Ovary (tissue), 9 donors: Measurements from ENCODE around the gene DNAH8. TPM values are rescaled to one million over a fixed set of nuclear protein-coding genes. Genes with fewer than 3 reads are reported as not detected.

ENCODE experiments used
- DNase-seq, 5 donors: peaks; one replicate each; pipeline ENCODE4 v3.0.0-alpha.2; 2019 to 2020
- H3K27ac ChIP-seq, 2 donors: fragments of 200-600 bp; one replicate each; pipeline versions ENCODE4 v1.5.1 to v1.8.0; 2019 to 2022
- H3K27me3 ChIP-seq: fragments of 200-600 bp; one replicate; pipeline ENCODE4 v1.8.0; 2022
- H3K36me3 ChIP-seq: fragments of 200-600 bp; sonication (generic); one replicate; pipeline ENCODE4 v1.5.1; 2019
- H3K4me1 ChIP-seq: one replicate; pipeline ENCODE4 v1.8.1; 2013; ENCODE audit warnings: mild to moderate bottlenecking, moderate library complexity; ENCODE audit not compliant: insufficient read depth
- H3K4me3 ChIP-seq: fragments of 200-600 bp; sonication (generic); one replicate; pipeline ENCODE4 v1.5.1; 2017
- H3K9me3 ChIP-seq, 2 donors: fragments of 200-600 bp in 1 of 2; sonication (generic) in 1 of 2; one replicate each; pipeline versions ENCODE4 v1.5.1 to v1.8.1; 2013 to 2019; ENCODE audit warnings: mild to moderate bottlenecking in 1 of 2, moderate library complexity in 1 of 2
- EP300 ChIP-seq: sonication (generic); formaldehyde crosslinking; IDR thresholded peaks from one replicate; pipeline ENCODE4 v1.6.1; 2017; ENCODE audit warnings: antibody characterized with exemption
- POLR2A ChIP-seq: fragments of 450-650 bp; IDR thresholded peaks from one replicate; pipeline ENCODE4 v1.6.1; 2017; ENCODE audit warnings: antibody characterized with exemption, mild to moderate bottlenecking, moderate library complexity
- WGBS, 3 donors: extraction: QIAGEN DNeasy Blood & Tissue Kit in 1 of 3; methylation state at CpG; one replicate each; pipeline versions ENCODE4 v1.1.5 to v1.1.7; 2013 to 2017; 5-methylcytosine and 5-hydroxymethylcytosine counted together
- intact Hi-C, 4 donors: fragments of 100-400 bp; cut with DNase I; formaldehyde crosslinking; loops; one replicate each; pipeline versions ENCODE4 v1.11.0 to v1.15.1; 2022 to 2023
- polyA plus RNA-seq, 2 donors: library from polyadenylated mRNA; stranded (reverse); fragments of 200-250 nt in 1 of 2; fragments of 350-450 nt in 1 of 2; fragmentation: Illumina TruSeq in 1 of 2; extraction: RNeasy Lipid Tissue Mini Kit (QIAGEN cat#74804) in 1 of 2; gene quantifications; one replicate each; pipeline ENCODE4 v1.2.3, GENCODE V29; 2013 to 2014
- total RNA-seq, 7 donors: library from RNA; depleted of rRNA in 2 of 7; stranded (reverse); fragments of >200 nt in 2 of 7; fragmentation: NEBNext Ultra II Directional in 3 of 7; extraction: Animal tissue kit (Norgen Biotek cat#: 25700) in 3 of 7; gene quantifications; one replicate each; pipeline versions ENCODE4 v1.1.0 to v1.2.4, GENCODE V29; 2016 to 2023
- TF ChIP-seq, protein P1 (sequence below), 3 donors: fragments of 450-650 bp in 2 of 3; fragments of 200-600 bp in 1 of 3; IDR thresholded peaks; one replicate each; pipeline versions ENCODE4 v1.5.1 to v1.8.0; 2016 to 2022; ENCODE audit warnings: antibody characterized with exemption in 3 of 3, mild to moderate bottlenecking in 1 of 3
- donor health status: DM: no; HTN: no; CAD: no; lungs with moderate emphysema.
- donor health status: DM: no; HTN: no; CAD: no.
- donor health status: Bipolar disorder and iron deficiency.
- donor health status: DM: yes; HTN: yes; CAD: no.
- donor health status: DM: no; HTN: no; CAD: no.
- donor health status: DM: yes; HTN: yes; CAD: no.

Gene DNAH8
- total and polyA plus RNA-seq, 9 donors = under 0.01 to 0.08 (median 0.01) TPM; not detected in 4

DNA sequence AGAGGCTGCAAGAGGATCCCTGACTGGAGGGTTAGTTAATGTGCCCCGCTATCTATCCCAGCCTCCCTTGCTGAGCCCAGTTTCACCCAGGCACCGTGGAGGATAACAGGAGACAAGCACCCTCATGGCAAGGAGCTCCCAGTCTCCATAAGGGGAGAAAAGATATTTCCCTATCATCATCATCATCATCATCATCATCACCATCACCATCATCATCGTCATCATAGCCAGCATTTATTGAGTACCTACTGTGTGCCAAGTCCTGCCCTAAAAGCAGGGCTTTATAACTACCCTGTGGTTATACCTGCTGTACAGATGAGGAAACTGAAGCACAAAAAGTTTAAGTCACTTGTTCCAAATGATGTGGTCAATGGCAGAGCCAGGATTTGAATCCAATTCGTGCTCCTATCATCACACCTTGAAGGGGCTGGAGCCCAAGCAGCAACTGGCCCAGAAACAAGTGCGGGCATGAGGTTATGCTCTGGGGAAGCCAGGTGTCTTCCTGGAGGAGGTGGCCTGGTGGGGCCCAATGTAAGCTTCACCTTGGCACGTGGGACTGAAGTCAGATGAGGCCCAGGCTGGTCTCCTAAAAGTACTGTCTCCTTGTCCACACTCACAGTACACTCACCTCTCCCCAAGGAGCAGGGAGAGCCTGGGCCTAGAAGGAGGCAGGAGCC is 343.5 kb downstream of the DNAH8 start:
- 83 to 86% (median 83%) methylated on average over 6 of the region's 6 CpGs for WGBS, 3 donors
- intact Hi-C loops = no loop called here

DNA sequence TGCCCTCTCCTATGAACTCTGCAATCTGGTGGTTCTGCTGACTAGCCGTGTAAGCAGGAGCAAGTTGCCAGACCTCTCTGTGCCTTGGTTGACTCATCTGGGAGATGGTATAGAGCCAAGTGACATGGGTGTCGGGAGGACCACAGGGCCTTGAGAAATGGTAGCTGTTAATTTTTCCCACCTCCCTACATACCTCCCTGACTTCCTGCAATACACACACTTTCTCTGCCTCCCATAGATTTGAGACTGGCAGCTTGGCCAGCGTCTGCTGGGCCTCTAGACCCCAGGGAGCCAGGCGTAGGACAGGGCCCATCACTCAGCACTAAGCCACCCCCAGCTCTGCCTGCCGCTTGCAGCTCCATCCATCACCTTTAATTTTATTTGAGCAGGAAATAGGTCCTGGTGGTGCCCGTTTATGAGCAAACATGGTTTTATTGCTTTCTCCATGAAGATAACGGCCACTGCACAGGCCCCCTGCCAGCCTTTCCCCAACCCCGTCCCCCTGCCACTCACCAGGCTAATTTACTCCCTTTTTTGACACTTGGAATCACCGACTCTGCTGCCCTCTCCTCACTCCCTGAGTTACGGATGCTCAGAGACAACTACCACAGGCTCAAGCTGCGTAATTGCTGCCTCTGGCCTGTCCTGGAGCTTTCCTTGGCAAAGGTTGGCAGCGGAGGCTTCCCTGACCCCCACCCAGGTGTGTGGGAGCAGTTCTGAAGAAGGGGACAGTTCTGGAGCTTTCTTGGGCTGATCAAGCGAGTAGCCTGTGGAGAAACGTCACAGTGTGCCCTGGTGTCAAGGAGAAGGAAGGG is 344.6 kb downstream of the DNAH8 start:
- TF ChIP-seq EP300 = no peak
- no peak for TF ChIP-seq POLR2A
- TF ChIP-seq, protein P1, sequence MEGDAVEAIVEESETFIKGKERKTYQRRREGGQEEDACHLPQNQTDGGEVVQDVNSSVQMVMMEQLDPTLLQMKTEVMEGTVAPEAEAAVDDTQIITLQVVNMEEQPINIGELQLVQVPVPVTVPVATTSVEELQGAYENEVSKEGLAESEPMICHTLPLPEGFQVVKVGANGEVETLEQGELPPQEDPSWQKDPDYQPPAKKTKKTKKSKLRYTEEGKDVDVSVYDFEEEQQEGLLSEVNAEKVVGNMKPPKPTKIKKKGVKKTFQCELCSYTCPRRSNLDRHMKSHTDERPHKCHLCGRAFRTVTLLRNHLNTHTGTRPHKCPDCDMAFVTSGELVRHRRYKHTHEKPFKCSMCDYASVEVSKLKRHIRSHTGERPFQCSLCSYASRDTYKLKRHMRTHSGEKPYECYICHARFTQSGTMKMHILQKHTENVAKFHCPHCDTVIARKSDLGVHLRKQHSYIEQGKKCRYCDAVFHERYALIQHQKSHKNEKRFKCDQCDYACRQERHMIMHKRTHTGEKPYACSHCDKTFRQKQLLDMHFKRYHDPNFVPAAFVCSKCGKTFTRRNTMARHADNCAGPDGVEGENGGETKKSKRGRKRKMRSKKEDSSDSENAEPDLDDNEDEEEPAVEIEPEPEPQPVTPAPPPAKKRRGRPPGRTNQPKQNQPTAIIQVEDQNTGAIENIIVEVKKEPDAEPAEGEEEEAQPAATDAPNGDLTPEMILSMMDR (IDR thresholded peaks at IDR 0.05) = no peak
- H3K4me1 ChIP-seq = no peaks in the 10 kb centered on the region
- H3K27ac ChIP-seq = no peak overlapping the region
- no peak overlapping the region for H3K4me3 ChIP-seq
- no peaks in the 10 kb centered on the region for H3K27me3 ChIP-seq
- 50 to 54% (median 51%) methylated on average over 14 of the region's 14 CpGs for WGBS, 3 donors
- no peak for DNase-seq
- H3K9me3 ChIP-seq = no peaks in the 10 kb centered on the region
- intact Hi-C loops = no loop called here
- H3K36me3 ChIP-seq = no peaks in the 10 kb centered on the region

More for the DNA sequence above, 343.5 kb downstream of the DNAH8 start:
- no peak for DNase-seq
- TF ChIP-seq EP300 (no peak), POLR2A (no peak)
- TF ChIP-seq, protein P1 (IDR thresholded peaks at IDR 0.05) = no peak
- Histone ChIP-seq H3K36me3 (no peaks in the 10 kb centered on the region), H3K9me3 (no peaks in the 10 kb centered on the region), H3K4me3 (no peak overlapping the region), H3K27me3 (no peaks in the 10 kb centered on the region), H3K4me1 (no peaks in the 10 kb centered on the region), H3K27ac (no peak overlapping the region)

DNA sequence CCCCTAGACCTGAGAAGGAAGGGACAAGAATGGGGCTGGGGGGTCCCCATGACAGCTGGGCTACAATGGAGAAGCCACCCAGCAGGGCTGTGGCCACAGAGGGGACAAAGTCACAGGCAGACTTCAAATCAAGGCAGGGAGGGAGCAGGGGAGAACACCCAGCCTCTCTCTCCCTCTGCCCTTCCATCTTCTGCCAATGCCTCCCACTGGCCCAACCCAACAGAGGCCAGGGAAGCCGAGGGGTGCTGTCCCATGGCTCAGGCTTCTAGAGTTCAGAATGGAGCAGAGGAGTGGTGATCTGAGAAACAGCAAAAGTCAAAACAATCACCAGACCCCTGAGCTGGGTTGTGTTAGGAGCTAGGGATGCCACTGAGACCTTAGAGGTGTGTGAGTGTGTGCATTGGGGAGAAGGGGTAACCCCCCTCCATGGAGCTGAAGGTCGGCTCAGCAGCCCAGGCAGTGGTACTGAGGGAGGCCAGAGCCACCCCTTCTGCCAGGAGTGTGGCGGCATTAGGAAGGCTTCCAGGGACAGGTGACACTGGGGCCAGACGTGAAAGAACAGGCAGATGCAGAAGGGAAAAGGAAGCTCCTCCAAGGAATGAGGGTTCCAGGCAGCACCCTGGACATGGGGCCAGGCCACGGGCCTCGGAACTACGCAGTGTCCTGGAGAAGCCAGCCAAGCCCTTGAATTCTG is 345.5 kb downstream of the DNAH8 start:
- no peak for DNase-seq
- no peak for TF ChIP-seq EP300
- TF ChIP-seq, protein P1 (IDR thresholded peaks at IDR 0.05) = no peak
- no peak for TF ChIP-seq POLR2A
- intact Hi-C loops = no loop called here
- Histone ChIP-seq H3K4me3 (no peak overlapping the region), H3K36me3 (no peaks in the 10 kb centered on the region), H3K4me1 (no peaks in the 10 kb centered on the region), H3K27ac (no peak overlapping the region), H3K9me3 (no peaks in the 10 kb centered on the region), H3K27me3 (no peaks in the 10 kb centered on the region)
- 46 to 54% (median 52%) methylated on average over 7 of the region's 7 CpGs for WGBS, 3 donors

DNA sequence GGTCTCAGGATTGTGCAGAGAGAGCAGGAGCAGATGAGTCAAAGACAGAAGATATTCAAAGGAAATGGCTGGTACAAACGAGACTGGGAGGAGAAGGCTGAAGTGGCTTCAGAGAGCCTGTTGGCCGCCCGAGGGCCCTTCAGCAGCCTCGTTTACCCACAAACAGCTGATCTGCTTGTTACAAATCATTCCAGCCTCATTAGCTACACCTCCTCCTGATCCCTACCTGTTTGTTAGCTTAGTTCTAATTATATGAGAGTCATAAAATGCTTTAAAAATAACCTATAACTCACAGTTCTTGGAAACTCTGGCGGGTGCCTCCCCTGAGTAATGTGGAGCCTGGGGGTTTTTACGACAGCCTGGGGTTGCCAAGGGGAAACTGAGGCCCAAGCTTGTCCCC is 346.1 kb downstream of the DNAH8 start:
- intact Hi-C loops = no loop called here
- Histone ChIP-seq H3K4me3 (no peak overlapping the region), H3K27ac (no peak overlapping the region), H3K36me3 (no peaks in the 10 kb centered on the region), H3K4me1 (no peaks in the 10 kb centered on the region), H3K9me3 (no peaks in the 10 kb centered on the region), H3K27me3 (no peaks in the 10 kb centered on the region)
- no peak for DNase-seq
- WGBS, 3 donors = 32 to 44% (median 42%) methylated on average over 6 of the region's 6 CpGs
- TF ChIP-seq EP300 (no peak), POLR2A (no peak)
- TF ChIP-seq, protein P1 (IDR thresholded peaks at IDR 0.05) = no peak
